Activated T-cell treated with anti-CD3 and anti-CD28 coated beads for 48 hours (primary cell): ENCODE data around the gene ATP10A.

Experiments
- DNase-seq: peaks from one replicate; pipeline ENCODE4 v3.0.0-alpha.2; 2020; ENCODE audit warnings: low read depth

The ATP10A gene

GRCh38 chr15:25863111-25863967 is at the start of gene ATP10A:
Gene ATP10A (minus strand): TSS chr15:25863327. CDS start chr15:25863096, 231 bp downstream.
- DNase-seq: peak; percentile 54

- no peak for DNase-seq
These were observed 48.9 kb upstream of the ATP10A start for GRCh38 chr15:25912035-25912434.

GRCh38 chr15:25910832-25911231 is 47.7 kb upstream of the ATP10A start:
- DNase-seq: no peak

- DNase-seq: no peak
These were observed 46.7 kb upstream of the ATP10A start for GRCh38 chr15:25909806-25910205.

GRCh38 chr15:25909325-25909724 is 46.2 kb upstream of the ATP10A start:
- DNase-seq: no peak

- peak; percentile 39 for DNase-seq
These were observed 42.0 kb upstream of the ATP10A start for GRCh38 chr15:25905140-25905539.

- no peak for DNase-seq
These were observed 40.0 kb upstream of the ATP10A start for GRCh38 chr15:25903024-25903581.

GRCh38 chr15:25901811-25902605 is 38.9 kb upstream of the ATP10A start:
- no peak for DNase-seq

GRCh38 chr15:25900901-25901300 is 37.8 kb upstream of the ATP10A start:
- DNase-seq: no peak

- no peak for DNase-seq
These were observed 37.3 kb upstream of the ATP10A start for GRCh38 chr15:25900431-25900830.

- DNase-seq: no peak
These were observed 36.7 kb upstream of the ATP10A start for GRCh38 chr15:25899870-25900269.

- DNase-seq: no peak
These were observed 34.5 kb upstream of the ATP10A start for GRCh38 chr15:25897658-25898057.

GRCh38 chr15:25894371-25894902 is 31.3 kb upstream of the ATP10A start:
- DNase-seq: no peak

- no peak for DNase-seq
These were observed 30.5 kb upstream of the ATP10A start for GRCh38 chr15:25893596-25893995.

- no peak for DNase-seq
These were observed 29.0 kb upstream of the ATP10A start for GRCh38 chr15:25892126-25892525.

- DNase-seq: no peak
These were observed 28.0 kb upstream of the ATP10A start for GRCh38 chr15:25891081-25891480.

- no peak for DNase-seq
These were observed 27.4 kb upstream of the ATP10A start for GRCh38 chr15:25890529-25890928.

- no peak for DNase-seq
These were observed 24.7 kb upstream of the ATP10A start for GRCh38 chr15:25887870-25888269.

GRCh38 chr15:25886498-25887140 is 23.5 kb upstream of the ATP10A start:
- no peak for DNase-seq

- no peak for DNase-seq
These were observed 21.2 kb upstream of the ATP10A start for GRCh38 chr15:25884370-25884769.

- no peak for DNase-seq
These were observed 20.5 kb upstream of the ATP10A start for GRCh38 chr15:25883463-25884259.
